Measurements from ENCODE around the gene GARNL3. TPM values are rescaled to one million over a fixed set of nuclear protein-coding genes. Genes with fewer than 3 reads are reported as not detected.

The GARNL3 gene
- total and polyA plus RNA-seq, 2 donors (not counting 1 experiment from before 2014, with no cell fraction given) = 1.5 to 12.6 TPM

GRCh38 chr9:127273326-127273725, 8.8 kb downstream of the GARNL3 start:
- CTCF ChIA-PET = no interaction called here
- ATAC-seq (ENCODE audit: low read depth) = no peak
- no peak overlapping the region for H3K4me3 Mint-ChIP-seq

GRCh38 chr9:127277099-127277498, 12.5 kb downstream of the GARNL3 start:
- no peak for TF ChIP-seq CTCF (IDR thresholded peaks at IDR 0.05)
- no peak for TF ChIP-seq EZH2 (IDR thresholded peaks at IDR 0.05; ENCODE audit: borderline replicate concordance, insufficient read depth, low read depth, low read length, poor library complexity, severe bottlenecking)
- Mint-ChIP-seq H3K9me3 (ENCODE audit: insufficient read depth) (no peaks in the 10 kb centered on the region), H3K4me3 (peak overlapping the region; percentile 57), H3K27me3 (no peaks in the 10 kb centered on the region), H3K4me1 (peaks cover 29% of the 10 kb centered on the region), H3K27ac (peak overlapping the region; percentile 85)
- peak overlapping the region; percentile 21 for H3K9ac ChIP-seq (ENCODE audit: low read length)
- intact Hi-C loops (cut with micrococcal nuclease) = loop anchor here (1.0 kb wide), 1 partner anchor 32 kb away; no protein-coding TSS in a partner anchor
- peak; percentile 54 for ATAC-seq (ENCODE audit: low read depth)
- ChIA-PET POLR2A (interaction anchor here (0.6 kb wide), 1 partner anchor 111 kb away, joined by 6 read pairs; no protein-coding TSS in a partner anchor), CTCF (interaction anchor here (0.8 to 0.9 kb wide), 2 partner anchors 10 to 62 kb away, joined by 3 to 4 read pairs; no protein-coding TSS in a partner anchor)
- H3K4me2 ChIP-seq (replicated peaks; ENCODE audit: low read depth, low read length, poor library complexity, severe bottlenecking) = peak overlapping the region; percentile 37
- peak overlapping the region; percentile 45 for H2AFZ ChIP-seq (ENCODE audit: insufficient read depth, low read depth, low read length, poor library complexity, severe bottlenecking)
- no peaks in the 10 kb centered on the region for H3K36me3 ChIP-seq (replicated peaks in 1 of 2; ENCODE audit: control extremely low read depth in 1 of 2, control insufficient read depth in 1 of 2, extremely low read depth in 1 of 2, insufficient read depth in 2 of 2, low read length in 1 of 2)
- H3K27ac ChIP-seq (ENCODE audit: low read length in 2 of 2) = peak overlapping the region; percentile 44 to 46
- H3K79me2 ChIP-seq (ENCODE audit: control insufficient read depth, insufficient read depth, low read length) = no peaks in the 10 kb centered on the region
- H3K4me3 ChIP-seq (ENCODE audit: control extremely low read depth in 1 of 5, extremely low read depth in 1 of 5, insufficient read depth in 1 of 5, low read depth in 2 of 5, low read length in 4 of 5) = peak overlapping the region in 1 of 5 experiments; percentile 17
- H4K20me1 ChIP-seq (ENCODE audit: control insufficient read depth, insufficient read depth, low read length, poor library complexity, severe bottlenecking) = no peaks in the 10 kb centered on the region
- no peaks in the 10 kb centered on the region for H3K27me3 ChIP-seq (replicated peaks in 1 of 4; ENCODE audit: control extremely low read depth in 1 of 4, control insufficient read depth in 3 of 4, insufficient read depth in 4 of 4, low read length in 3 of 4)
- H3K9me3 ChIP-seq (ENCODE audit: control extremely low read depth in 1 of 3, control insufficient read depth in 2 of 3, insufficient read depth in 1 of 3, low read length in 2 of 3) = peaks cover 0 to 3% (median 0%) of the 10 kb centered on the region in 3 donors
- H3K4me1 ChIP-seq (ENCODE audit: control insufficient read depth in 2 of 2, insufficient read depth in 2 of 2, low read length in 2 of 2) = peaks cover 16% of the 10 kb centered on the region in 2 donors
- no CpG with 5 or more reads among the region's 2 CpGs for WGBS (ENCODE audit: insufficient coverage)
- peak; percentile 52 for DNase-seq

More at GRCh38 chr9:127273326-127273725, 8.8 kb downstream of the GARNL3 start:
- Histone ChIP-seq H3K27me3 (replicated peaks in 1 of 4; ENCODE audit: control extremely low read depth in 1 of 4, control insufficient read depth in 3 of 4, insufficient read depth in 4 of 4, low read length in 3 of 4) (no peaks in the 10 kb centered on the region), H3K4me2 (replicated peaks; ENCODE audit: low read depth, low read length, poor library complexity, severe bottlenecking) (no peak overlapping the region), H4K20me1 (ENCODE audit: control insufficient read depth, insufficient read depth, low read length, poor library complexity, severe bottlenecking) (no peaks in the 10 kb centered on the region), H3K9ac (ENCODE audit: low read length) (no peak overlapping the region), H3K4me1 (ENCODE audit: control insufficient read depth in 2 of 2, insufficient read depth in 2 of 2, low read length in 2 of 2) (peaks cover 16% of the 10 kb centered on the region in 2 donors), H2AFZ (ENCODE audit: insufficient read depth, low read depth, low read length, poor library complexity, severe bottlenecking) (no peak overlapping the region), H3K4me3 (ENCODE audit: control extremely low read depth in 1 of 5, extremely low read depth in 1 of 5, insufficient read depth in 1 of 5, low read depth in 2 of 5, low read length in 4 of 5) (no peak overlapping the region), H3K27ac (ENCODE audit: low read length in 2 of 2) (no peak overlapping the region), H3K36me3 (replicated peaks in 1 of 2; ENCODE audit: control extremely low read depth in 1 of 2, control insufficient read depth in 1 of 2, extremely low read depth in 1 of 2, insufficient read depth in 2 of 2, low read length in 1 of 2) (no peaks in the 10 kb centered on the region), H3K9me3 (ENCODE audit: control extremely low read depth in 1 of 3, control insufficient read depth in 2 of 3, insufficient read depth in 1 of 3, low read length in 2 of 3) (peaks cover 0 to 3% (median 1%) of the 10 kb centered on the region in 3 donors), H3K79me2 (ENCODE audit: control insufficient read depth, insufficient read depth, low read length) (no peaks in the 10 kb centered on the region)
- no peaks in the 10 kb centered on the region for H3K27me3 Mint-ChIP-seq
- TF ChIP-seq EZH2 (IDR thresholded peaks at IDR 0.05; ENCODE audit: borderline replicate concordance, insufficient read depth, low read depth, low read length, poor library complexity, severe bottlenecking) (no peak), CTCF (IDR thresholded peaks at IDR 0.05) (no peak)
- H3K27ac Mint-ChIP-seq = no peak overlapping the region
- no peak for DNase-seq
- 100% methylated on average over 1 of the region's 3 CpGs for WGBS (ENCODE audit: insufficient coverage)
- intact Hi-C loops (cut with micrococcal nuclease) = no loop called here
- peaks cover 22% of the 10 kb centered on the region for H3K4me1 Mint-ChIP-seq
- no peaks in the 10 kb centered on the region for H3K9me3 Mint-ChIP-seq (ENCODE audit: insufficient read depth)
- POLR2A ChIA-PET = no interaction called here
